CD4-positive, CD25-positive, alpha-beta regulatory T cell (primary cell): ENCODE measurements around the gene CERKL. TPM values are rescaled to one million over a fixed set of nuclear protein-coding genes. Genes with fewer than 3 reads are reported as not detected.

Source experiments
- ATAC-seq, 2 donors: fragments of 150-1000 bp; cut with Tn5 transposase; one replicate each; pipeline ENCODE4 v1.10.0; 2021; ENCODE audit warnings: low read depth in 2 of 2, moderate number of reproducible peaks in 2 of 2, moderate library complexity in 1 of 2
- DNase-seq, 3 donors: peaks; one replicate each; pipeline versions ENCODE4 v3.0.0 to v3.0.0-alpha.2; 2012 to 2022; ENCODE audit warnings: mixed read lengths in 1 of 3
- H3K27ac ChIP-seq: one replicate; pipeline ENCODE4 v1.7.0; 2013; ENCODE audit warnings: mild to moderate bottlenecking, low read length; ENCODE audit not compliant: insufficient read depth, poor library complexity, severe bottlenecking
- H3K27me3 ChIP-seq: one replicate; pipeline ENCODE4 v1.7.0; 2013; ENCODE audit warnings: low read length; ENCODE audit not compliant: control insufficient read depth, insufficient read depth
- H3K36me3 ChIP-seq: one replicate; pipeline ENCODE4 v1.7.0; 2013; ENCODE audit warnings: mild to moderate bottlenecking, low read length, moderate library complexity; ENCODE audit not compliant: control insufficient read depth, insufficient read depth
- H3K4me1 ChIP-seq: 2 replicates; pipeline ENCODE4 v1.7.0; 2013; ENCODE audit warnings: mild to moderate bottlenecking, low read length; ENCODE audit not compliant: insufficient read depth, control insufficient read depth, poor library complexity, severe bottlenecking
- H3K4me3 ChIP-seq: one replicate; pipeline ENCODE4 v1.7.0; 2013; ENCODE audit warnings: low read depth, mild to moderate bottlenecking, low read length, moderate library complexity
- H3K9me3 ChIP-seq, 2 experiments: 1 replicate in 1 of 2; 2 replicates in 1 of 2; pipeline ENCODE4 v1.7.0; 2013; ENCODE audit warnings: low read length in 2 of 2, mild to moderate bottlenecking in 1 of 2, moderate library complexity in 1 of 2; ENCODE audit not compliant: control insufficient read depth in 2 of 2
- H3K27ac Mint-ChIP-seq, 3 donors: one replicate each; pipeline ENCODE4 v1.8.0; 2020 to 2022; ENCODE audit warnings: mild to moderate bottlenecking in 3 of 3, mixed read lengths in 3 of 3, moderate library complexity in 2 of 3
- H3K27me3 Mint-ChIP-seq: one replicate; pipeline ENCODE4 v1.8.0; 2022; ENCODE audit warnings: mild to moderate bottlenecking, mixed read lengths
- H3K36me3 Mint-ChIP-seq: one replicate; pipeline ENCODE4 v1.8.0; 2020; ENCODE audit warnings: mixed read lengths
- H3K4me1 Mint-ChIP-seq, 4 donors: one replicate each; pipeline ENCODE4 v1.8.0; 2020 to 2022; ENCODE audit warnings: mixed read lengths in 4 of 4, mild to moderate bottlenecking in 1 of 4
- H3K4me3 Mint-ChIP-seq, 4 donors: one replicate each; pipeline ENCODE4 v1.8.0; 2020 to 2022; ENCODE audit warnings: mild to moderate bottlenecking in 4 of 4, mixed read lengths in 4 of 4, moderate library complexity in 3 of 4
- H3K9me3 Mint-ChIP-seq, 7 donors: one replicate each; pipeline ENCODE4 v1.8.0; 2020 to 2022; ENCODE audit warnings: mixed read lengths in 7 of 7, mild to moderate bottlenecking in 3 of 7, moderate library complexity in 2 of 7
- polyA plus RNA-seq, 4 donors: library from polyadenylated mRNA; unstranded; fragments of 300-500 nt; fragmentation: Illumina TruSeq; gene quantifications; one replicate each; pipeline ENCODE4 v1.2.3, GENCODE V29; 2021
- total RNA-seq: library from RNA; stranded (reverse); gene quantifications from one replicate; pipeline ENCODE4 v1.2.3, GENCODE V29; 2022

Gene CERKL
- total and polyA plus RNA-seq, 5 donors from 2014 or later, result 4.2 to 12.0 (median 9.0) TPM; not detected in 1

DNA sequence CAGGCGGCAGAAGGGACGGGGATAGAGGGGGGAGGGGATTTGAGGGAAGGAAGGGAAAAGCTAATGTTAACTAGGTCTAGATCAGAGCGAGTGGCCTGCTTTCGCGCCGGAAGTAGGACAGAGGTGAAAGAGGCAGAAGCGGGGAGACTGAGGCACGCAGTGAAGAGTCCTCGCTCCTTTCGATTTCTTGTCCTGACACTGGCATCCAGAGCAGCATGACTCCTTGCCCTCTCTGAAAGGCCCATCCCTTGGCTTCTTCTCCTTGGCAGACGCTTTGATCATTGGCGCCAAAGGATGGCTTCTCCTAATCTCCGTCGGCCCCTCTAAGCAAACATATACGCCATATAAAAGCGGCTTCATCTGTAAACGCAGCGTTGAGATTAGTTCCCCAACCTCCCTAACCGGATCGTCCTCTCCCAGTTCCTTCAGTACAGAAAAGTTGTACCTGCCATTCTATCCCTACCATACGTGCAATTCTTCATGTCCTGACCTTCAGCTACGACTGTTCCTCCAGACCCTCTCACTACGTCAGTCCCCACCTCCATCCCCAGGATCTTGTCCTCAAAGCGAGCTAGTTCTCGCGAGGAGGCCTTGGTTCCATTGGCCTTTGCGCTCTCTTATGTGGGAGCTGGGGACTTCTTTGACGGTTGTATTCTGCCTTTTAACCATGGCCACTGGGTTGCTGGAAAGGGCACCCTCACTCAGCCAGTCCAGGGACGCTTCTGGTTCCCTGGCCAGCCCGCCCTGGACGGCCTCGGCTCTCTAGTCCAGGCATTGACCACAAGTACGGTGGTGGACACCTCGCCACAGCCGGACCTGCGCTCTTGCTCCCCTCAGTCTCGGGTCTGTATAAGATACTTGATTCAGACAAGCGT lies 24.3 kb upstream of the CERKL start:
- peaks cover 3% of the 10 kb centered on the region for H3K4me1 ChIP-seq
- H3K27ac ChIP-seq, result no peak overlapping the region
- Mint-ChIP-seq H3K4me1 (peaks cover 4 to 48% (median 14%) of the 10 kb centered on the region in 4 donors), H3K27ac (no peak overlapping the region), H3K9me3 (peaks cover 0 to 17% (median 2%) of the 10 kb centered on the region in 7 donors), H3K27me3 (peaks cover 84% of the 10 kb centered on the region), H3K4me3 (peak overlapping the region in 3 of 4 donors; percentile 6 to 78 (median 71)), H3K36me3 (peaks cover 3% of the 10 kb centered on the region)
- H3K36me3 ChIP-seq, result no peaks in the 10 kb centered on the region
- DNase-seq (no peak), ATAC-seq (no peak)
- H3K4me3 ChIP-seq, result no peak overlapping the region
- H3K9me3 ChIP-seq, result no peaks in the 10 kb centered on the region
- peaks cover 35% of the 10 kb centered on the region for H3K27me3 ChIP-seq

DNA sequence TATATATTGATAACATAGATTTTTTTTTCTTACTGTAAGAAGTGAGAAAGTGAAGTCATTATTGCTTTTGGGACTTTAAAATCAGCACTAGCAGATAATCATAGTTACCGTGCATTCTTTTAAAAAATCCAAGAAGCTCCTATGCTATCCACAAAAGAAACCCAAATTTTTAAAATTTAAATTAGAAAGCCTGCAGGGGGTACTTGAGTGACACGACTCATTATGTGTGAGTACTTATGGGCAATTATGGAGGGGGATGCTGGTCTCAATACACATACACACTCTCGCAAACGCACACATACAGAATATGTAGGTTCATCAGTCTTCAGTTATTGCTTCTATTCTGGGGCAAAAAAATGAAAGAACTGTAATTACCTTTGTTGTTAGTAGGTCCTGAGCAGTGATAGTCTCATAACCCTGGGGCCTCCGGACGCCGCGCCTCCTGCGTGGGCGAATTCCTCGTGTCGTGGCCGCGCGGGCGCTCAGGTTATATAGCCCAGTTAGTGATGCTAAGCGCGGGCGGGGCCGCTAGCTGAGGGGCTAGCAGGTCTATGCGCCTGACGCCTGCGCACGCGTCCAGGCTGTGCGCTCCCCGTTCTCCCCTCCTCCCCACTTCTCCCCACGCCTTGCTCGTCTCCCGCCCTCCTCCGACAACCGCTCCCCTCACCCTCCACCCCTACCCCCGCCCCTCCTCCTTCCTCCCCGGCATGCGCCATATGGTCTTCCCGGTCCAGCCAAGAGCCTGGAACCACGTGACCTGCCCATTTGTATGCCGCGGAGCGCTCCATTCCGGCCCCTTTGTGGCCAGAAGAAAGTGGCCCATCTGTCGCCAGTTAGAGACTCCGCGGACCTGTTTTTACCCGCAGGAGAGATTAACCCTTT lies 23.4 kb upstream of the CERKL start, which contains the start of gene NEUROD1:
NEUROD1 (minus strand) TSS at position 463 of the 882 bp plus-strand sequence. CDS start 1,657 bp downstream, outside the sequence.
- Mint-ChIP-seq H3K4me3 (peak within 1 kb of the TSS in 3 of 4 donors; percentile 6 to 78 (median 71)), H3K4me1 (peaks cover 4 to 48% (median 14%) of the 10 kb centered on the region in 4 donors), H3K9me3 (peaks cover 0 to 17% (median 2%) of the 10 kb centered on the region in 7 donors), H3K27ac (no peak within 1 kb of the TSS), H3K36me3 (peaks cover 3% of the 10 kb centered on the region), H3K27me3 (peaks cover 79% of the 10 kb centered on the region)
- no peaks in the 10 kb centered on the region for H3K36me3 ChIP-seq
- ATAC-seq (no peak), DNase-seq (no peak)
- no peaks in the 10 kb centered on the region for H3K9me3 ChIP-seq
- no peak within 1 kb of the TSS for H3K27ac ChIP-seq
- H3K4me3 ChIP-seq, result no peak within 1 kb of the TSS
- H3K4me1 ChIP-seq, result peaks cover 3% of the 10 kb centered on the region
- H3K27me3 ChIP-seq, result peaks cover 35% of the 10 kb centered on the region

DNA sequence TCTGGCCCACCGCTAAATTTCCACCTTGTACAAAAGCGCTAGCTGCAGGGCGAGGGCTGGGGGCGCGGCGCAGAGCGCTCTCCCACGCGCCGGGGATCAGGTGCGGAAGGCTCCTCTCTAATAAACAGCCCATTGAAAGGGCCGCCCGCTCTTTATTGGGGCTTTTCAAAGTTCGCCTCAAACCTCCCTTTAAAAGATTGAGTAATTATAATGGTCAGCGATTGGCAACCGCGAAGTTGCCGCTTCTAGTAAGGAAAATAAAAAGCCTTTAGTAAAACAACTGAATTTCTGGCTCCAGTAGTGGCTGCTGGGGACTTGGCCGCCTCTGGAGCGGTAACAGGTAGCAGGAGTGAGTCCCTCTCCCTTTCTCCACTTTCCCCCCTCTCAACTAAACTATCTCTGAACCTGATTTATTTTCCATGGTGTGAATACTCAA lies 22.7 kb upstream of the CERKL start:
- Mint-ChIP-seq H3K9me3 (peaks cover 0 to 17% (median 1%) of the 10 kb centered on the region in 7 donors), H3K4me3 (no peak overlapping the region), H3K27me3 (peaks cover 79% of the 10 kb centered on the region), H3K4me1 (peaks cover 4 to 42% (median 11%) of the 10 kb centered on the region in 4 donors), H3K27ac (no peak overlapping the region), H3K36me3 (peaks cover 3% of the 10 kb centered on the region)
- H3K9me3 ChIP-seq, result no peaks in the 10 kb centered on the region
- peaks cover 33% of the 10 kb centered on the region for H3K27me3 ChIP-seq
- no peak for ATAC-seq
- DNase-seq, result no peak
- H3K27ac ChIP-seq, result no peak overlapping the region
- H3K4me1 ChIP-seq, result peaks cover 3% of the 10 kb centered on the region
- H3K36me3 ChIP-seq, result no peaks in the 10 kb centered on the region
- no peak overlapping the region for H3K4me3 ChIP-seq

DNA sequence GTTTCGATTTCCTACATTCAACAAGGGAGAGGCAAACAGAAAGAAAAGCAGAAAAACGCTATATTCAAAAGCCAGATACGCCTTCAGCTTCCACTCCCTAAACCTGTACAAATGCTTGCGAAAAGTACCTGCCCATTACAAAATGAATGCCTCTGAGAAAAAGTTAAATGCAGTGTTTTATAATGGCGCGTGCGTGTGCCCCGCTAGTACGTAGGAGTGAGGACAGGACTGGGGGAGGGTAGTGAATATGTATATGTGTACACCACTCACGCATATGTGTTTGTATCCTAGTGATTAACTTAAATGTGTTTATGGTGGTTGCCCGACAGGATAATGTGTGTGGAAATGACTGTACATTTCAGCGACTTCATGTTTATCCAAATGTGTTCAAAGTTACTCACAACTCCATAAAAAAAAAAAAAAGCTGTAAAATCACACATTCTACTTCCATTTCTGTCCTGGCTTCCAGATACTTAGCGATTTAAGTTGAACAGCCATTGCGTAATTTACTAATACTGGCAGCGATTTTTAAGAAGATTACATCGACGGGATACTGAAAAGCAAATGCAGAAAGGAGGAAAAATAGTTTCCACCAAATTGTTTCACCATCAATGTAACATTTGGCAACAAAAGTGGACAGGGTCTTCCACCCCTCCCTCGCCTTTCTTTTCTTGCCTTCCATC lies 22.1 kb upstream of the CERKL start:
- Mint-ChIP-seq H3K9me3 (peaks cover 0 to 17% (median 1%) of the 10 kb centered on the region in 7 donors), H3K4me3 (peak overlapping the region in 2 of 4 donors; percentile 17 to 41), H3K4me1 (peaks cover 4 to 41% (median 11%) of the 10 kb centered on the region in 4 donors), H3K27me3 (peaks cover 79% of the 10 kb centered on the region), H3K36me3 (peaks cover 3% of the 10 kb centered on the region), H3K27ac (no peak overlapping the region)
- no peak for DNase-seq
- H3K27ac ChIP-seq, result no peak overlapping the region
- peaks cover 33% of the 10 kb centered on the region for H3K27me3 ChIP-seq
- H3K36me3 ChIP-seq, result no peaks in the 10 kb centered on the region
- H3K4me3 ChIP-seq, result no peak overlapping the region
- peaks cover 3% of the 10 kb centered on the region for H3K4me1 ChIP-seq
- ATAC-seq, result no peak
- no peaks in the 10 kb centered on the region for H3K9me3 ChIP-seq

DNA sequence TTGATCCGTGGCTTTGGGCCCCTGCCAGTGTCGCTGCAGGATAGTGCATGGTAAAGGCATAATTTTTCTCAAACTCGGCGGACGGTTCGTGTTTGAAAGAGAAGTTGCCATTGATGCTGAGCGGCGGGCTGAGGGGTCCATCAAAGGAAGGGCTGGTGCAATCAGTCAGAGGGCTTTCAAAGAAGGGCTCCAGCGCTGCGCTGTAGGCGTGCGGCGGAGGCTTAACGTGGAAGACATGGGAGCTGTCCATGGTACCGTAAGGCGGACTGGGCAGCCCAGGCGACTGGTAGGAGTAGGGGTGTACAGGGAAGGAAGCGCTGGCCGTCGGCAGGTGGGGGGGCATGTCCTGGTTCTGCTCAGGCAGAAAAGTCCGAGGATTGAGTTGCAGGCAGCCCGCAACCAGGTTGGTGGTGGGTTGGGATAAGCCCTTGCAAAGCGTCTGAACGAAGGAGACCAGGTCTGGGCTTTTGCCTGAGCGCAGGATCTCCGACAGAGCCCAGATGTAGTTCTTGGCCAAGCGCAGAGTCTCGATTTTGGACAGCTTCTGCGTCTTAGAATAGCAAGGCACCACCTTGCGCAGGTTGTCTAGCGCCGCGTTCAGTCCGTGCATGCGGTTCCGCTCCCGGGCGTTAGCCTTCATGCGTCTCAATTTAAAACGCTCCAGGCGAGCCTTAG lies 21.1 kb upstream of the CERKL start:
- Mint-ChIP-seq H3K36me3 (peaks cover 3% of the 10 kb centered on the region), H3K27me3 (peaks cover 74% of the 10 kb centered on the region), H3K27ac (peak overlapping the region in 1 of 3 donors; percentile 71), H3K9me3 (peaks cover 0 to 17% (median 1%) of the 10 kb centered on the region in 7 donors), H3K4me1 (peaks cover 4 to 39% (median 11%) of the 10 kb centered on the region in 4 donors), H3K4me3 (peak overlapping the region in 1 of 4 donors; percentile 0)
- DNase-seq, result peak in 2 of 3 donors; percentile 31 to 65
- no peaks in the 10 kb centered on the region for H3K9me3 ChIP-seq
- H3K4me3 ChIP-seq, result no peak overlapping the region
- H3K4me1 ChIP-seq, result peaks cover 3% of the 10 kb centered on the region
- H3K27me3 ChIP-seq, result peaks cover 33% of the 10 kb centered on the region
- no peaks in the 10 kb centered on the region for H3K36me3 ChIP-seq
- peak; percentile 37 to 55 for ATAC-seq
- no peak overlapping the region for H3K27ac ChIP-seq

DNA sequence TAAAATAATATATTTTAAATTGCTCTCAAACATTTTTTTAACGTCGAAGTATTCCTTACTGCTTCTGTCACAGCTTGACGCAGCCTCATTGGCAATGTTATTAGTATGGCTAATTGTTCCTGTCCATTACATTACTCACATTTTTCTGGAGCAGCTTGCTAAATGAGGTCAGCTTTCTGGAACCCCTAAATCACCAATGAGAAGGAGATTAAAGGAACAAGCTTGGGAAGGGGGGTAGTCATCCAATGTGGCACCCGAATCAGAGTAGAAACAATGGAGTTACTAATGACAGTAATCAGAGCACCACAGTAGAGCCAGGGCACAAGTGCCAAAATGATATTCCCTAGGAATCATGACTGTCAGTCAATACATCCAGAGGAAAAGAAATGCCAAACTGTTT lies 18.3 kb upstream of the CERKL start:
- Histone ChIP-seq H3K27ac (no peak overlapping the region), H3K9me3 (no peaks in the 10 kb centered on the region), H3K36me3 (no peaks in the 10 kb centered on the region), H3K4me3 (no peak overlapping the region), H3K27me3 (peaks cover 21% of the 10 kb centered on the region), H3K4me1 (peaks cover 3% of the 10 kb centered on the region)
- Mint-ChIP-seq H3K27me3 (peaks cover 54% of the 10 kb centered on the region), H3K27ac (no peak overlapping the region), H3K36me3 (peaks cover 3% of the 10 kb centered on the region), H3K4me1 (peaks cover 3 to 14% (median 4%) of the 10 kb centered on the region in 4 donors), H3K4me3 (no peak overlapping the region), H3K9me3 (peaks cover 0 to 13% (median 0%) of the 10 kb centered on the region in 7 donors)
- ATAC-seq (no peak), DNase-seq (no peak)
